ENCODE data around the gene POPDC2.

DNA sequence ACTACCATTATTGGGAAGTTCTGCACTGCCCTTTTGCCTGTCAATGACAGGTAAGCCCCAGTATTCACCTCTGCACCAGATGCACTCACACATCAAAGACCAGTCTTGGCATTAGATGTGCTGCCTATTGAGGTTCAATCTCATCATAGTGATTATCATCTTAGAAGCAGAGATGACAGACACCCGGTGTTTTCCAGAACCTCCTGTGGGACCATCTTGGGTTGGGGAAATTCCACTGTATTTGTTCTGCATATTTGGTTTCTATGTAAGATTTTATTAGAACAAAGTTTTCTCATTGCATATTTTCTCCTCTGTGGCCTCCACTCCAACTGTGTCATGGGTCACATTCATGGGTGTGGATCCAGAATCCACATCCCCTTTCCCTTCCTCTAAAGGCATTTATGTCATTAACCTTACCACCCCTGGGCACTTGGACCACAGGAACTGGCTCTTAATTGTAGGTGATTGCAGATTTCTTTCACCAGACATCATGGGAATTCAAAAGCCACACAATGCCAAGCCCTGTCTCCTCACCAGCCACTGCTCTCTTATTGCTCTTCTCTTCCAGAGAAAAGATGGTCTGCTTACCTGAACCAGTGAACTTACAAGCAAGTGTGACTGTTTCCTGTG is 31.5 kb downstream of the POPDC2 start:
- TF ChIP-seq EZH2 (IDR thresholded peaks at IDR 0.05; ENCODE audit: borderline replicate concordance, low read length), result no peak
- TF ChIP-seq, protein P1, sequence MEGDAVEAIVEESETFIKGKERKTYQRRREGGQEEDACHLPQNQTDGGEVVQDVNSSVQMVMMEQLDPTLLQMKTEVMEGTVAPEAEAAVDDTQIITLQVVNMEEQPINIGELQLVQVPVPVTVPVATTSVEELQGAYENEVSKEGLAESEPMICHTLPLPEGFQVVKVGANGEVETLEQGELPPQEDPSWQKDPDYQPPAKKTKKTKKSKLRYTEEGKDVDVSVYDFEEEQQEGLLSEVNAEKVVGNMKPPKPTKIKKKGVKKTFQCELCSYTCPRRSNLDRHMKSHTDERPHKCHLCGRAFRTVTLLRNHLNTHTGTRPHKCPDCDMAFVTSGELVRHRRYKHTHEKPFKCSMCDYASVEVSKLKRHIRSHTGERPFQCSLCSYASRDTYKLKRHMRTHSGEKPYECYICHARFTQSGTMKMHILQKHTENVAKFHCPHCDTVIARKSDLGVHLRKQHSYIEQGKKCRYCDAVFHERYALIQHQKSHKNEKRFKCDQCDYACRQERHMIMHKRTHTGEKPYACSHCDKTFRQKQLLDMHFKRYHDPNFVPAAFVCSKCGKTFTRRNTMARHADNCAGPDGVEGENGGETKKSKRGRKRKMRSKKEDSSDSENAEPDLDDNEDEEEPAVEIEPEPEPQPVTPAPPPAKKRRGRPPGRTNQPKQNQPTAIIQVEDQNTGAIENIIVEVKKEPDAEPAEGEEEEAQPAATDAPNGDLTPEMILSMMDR (IDR thresholded peaks at IDR 0.05; ENCODE audit: low read length), result no peak

Measured in OCI-LY1 (cell line).